Osteoblast (primary cell): Measurements from ENCODE around the gene GPR15LG. TPM values are rescaled to one million over a fixed set of nuclear protein-coding genes. Genes with fewer than 3 reads are reported as not detected.
A peak's percentile ranks its signal among the peaks of the same experiment; 100 is the strongest.

Experiments used
- DNase-seq: peaks from one replicate; pipeline ENCODE4 v3.0.0; 2011; ENCODE audit warnings: low spot score, mixed read lengths; ENCODE audit not compliant: insufficient read length; ENCODE audit errors: missing footprints
- H2AFZ ChIP-seq: 2 replicates; pipeline ENCODE4 v1.6.0; 2011; ENCODE audit warnings: mild to moderate bottlenecking, low read length
- H3K27ac ChIP-seq: 2 replicates; pipeline ENCODE4 v1.5.1; 2011; ENCODE audit warnings: mild to moderate bottlenecking, low read depth, low read length, moderate library complexity
- H3K27me3 ChIP-seq: 2 replicates; pipeline ENCODE4 v1.6.0; 2012; ENCODE audit warnings: mild to moderate bottlenecking, control low read depth, inconsistent platforms, low read length, moderate library complexity; ENCODE audit not compliant: insufficient read depth
- H3K36me3 ChIP-seq: 2 replicates; pipeline ENCODE4 v1.5.1; 2011; ENCODE audit warnings: mild to moderate bottlenecking, low read length, control low read depth, moderate library complexity; ENCODE audit not compliant: insufficient read depth
- H3K4me1 ChIP-seq: 2 replicates; pipeline ENCODE4 v1.5.1; 2011; ENCODE audit warnings: mild to moderate bottlenecking, low read length, control low read depth, moderate library complexity; ENCODE audit not compliant: insufficient read depth
- H3K4me2 ChIP-seq: 2 replicates; pipeline ENCODE4 v1.6.0; 2011; ENCODE audit warnings: mild to moderate bottlenecking, low read length; ENCODE audit not compliant: insufficient read depth
- H3K4me3 ChIP-seq: fragments of 200-600 bp; sonication (generic); 3 replicates; pipeline ENCODE4 v1.5.1; 2012; ENCODE audit warnings: mild to moderate bottlenecking, low read length, inconsistent platforms; ENCODE audit not compliant: insufficient read depth
- H3K79me2 ChIP-seq: 2 replicates; pipeline ENCODE4 v1.6.0; 2012; ENCODE audit warnings: mild to moderate bottlenecking, low read length, control low read depth, inconsistent platforms; ENCODE audit not compliant: insufficient read depth
- H3K9me3 ChIP-seq: 2 replicates; pipeline ENCODE4 v1.5.1; 2011; ENCODE audit warnings: low read depth, low read length, control low read depth
- H4K20me1 ChIP-seq: 2 replicates; pipeline ENCODE4 v1.6.0; 2012; ENCODE audit warnings: mild to moderate bottlenecking, low read length, control low read depth; ENCODE audit not compliant: insufficient read depth
- total RNA-seq: library from RNA; depleted of rRNA; stranded (reverse); fragments of >200 nt; gene quantifications from 2 replicates; pipeline ENCODE4 v1.2.3, GENCODE V29; 2012
- TF ChIP-seq, protein P1 (sequence below): IDR thresholded peaks from 2 replicates; pipeline ENCODE4 v1.5.1; 2011; ENCODE audit warnings: mild to moderate bottlenecking, low read depth, low read length, moderate library complexity; ENCODE audit errors: extremely low read depth

Gene GPR15LG
- total RNA-seq, 1 donor, result not detected

GRCh38 chr10:84172467-84173356 is 889 bp upstream of the GPR15LG start:
- Histone ChIP-seq H3K4me1 (no peaks in the 10 kb centered on the region), H2AFZ (no peak overlapping the region), H3K27me3 (no peaks in the 10 kb centered on the region), H3K9me3 (no peaks in the 10 kb centered on the region), H3K4me3 (no peak overlapping the region), H3K79me2 (no peaks in the 10 kb centered on the region), H3K4me2 (no peak overlapping the region), H3K36me3 (no peaks in the 10 kb centered on the region), H4K20me1 (no peaks in the 10 kb centered on the region), H3K27ac (no peak overlapping the region)
- TF ChIP-seq, protein P1, sequence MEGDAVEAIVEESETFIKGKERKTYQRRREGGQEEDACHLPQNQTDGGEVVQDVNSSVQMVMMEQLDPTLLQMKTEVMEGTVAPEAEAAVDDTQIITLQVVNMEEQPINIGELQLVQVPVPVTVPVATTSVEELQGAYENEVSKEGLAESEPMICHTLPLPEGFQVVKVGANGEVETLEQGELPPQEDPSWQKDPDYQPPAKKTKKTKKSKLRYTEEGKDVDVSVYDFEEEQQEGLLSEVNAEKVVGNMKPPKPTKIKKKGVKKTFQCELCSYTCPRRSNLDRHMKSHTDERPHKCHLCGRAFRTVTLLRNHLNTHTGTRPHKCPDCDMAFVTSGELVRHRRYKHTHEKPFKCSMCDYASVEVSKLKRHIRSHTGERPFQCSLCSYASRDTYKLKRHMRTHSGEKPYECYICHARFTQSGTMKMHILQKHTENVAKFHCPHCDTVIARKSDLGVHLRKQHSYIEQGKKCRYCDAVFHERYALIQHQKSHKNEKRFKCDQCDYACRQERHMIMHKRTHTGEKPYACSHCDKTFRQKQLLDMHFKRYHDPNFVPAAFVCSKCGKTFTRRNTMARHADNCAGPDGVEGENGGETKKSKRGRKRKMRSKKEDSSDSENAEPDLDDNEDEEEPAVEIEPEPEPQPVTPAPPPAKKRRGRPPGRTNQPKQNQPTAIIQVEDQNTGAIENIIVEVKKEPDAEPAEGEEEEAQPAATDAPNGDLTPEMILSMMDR, result no peak
- DNase-seq, result no peak

GRCh38 chr10:84175436-84175835 is 1.8 kb downstream of the GPR15LG start:
- Histone ChIP-seq H3K9me3 (no peaks in the 10 kb centered on the region), H3K27me3 (no peaks in the 10 kb centered on the region), H3K4me2 (no peak overlapping the region), H2AFZ (no peak overlapping the region), H3K36me3 (no peaks in the 10 kb centered on the region), H3K4me1 (no peaks in the 10 kb centered on the region), H3K4me3 (no peak overlapping the region), H4K20me1 (no peaks in the 10 kb centered on the region), H3K27ac (no peak overlapping the region), H3K79me2 (no peaks in the 10 kb centered on the region)
- no peak for DNase-seq
- TF ChIP-seq, protein P1, result no peak

- no peaks in the 10 kb centered on the region for H3K4me1 ChIP-seq
- H3K36me3 ChIP-seq, result no peaks in the 10 kb centered on the region
- no peak for DNase-seq
- no peak overlapping the region for H2AFZ ChIP-seq
- H3K79me2 ChIP-seq, result no peaks in the 10 kb centered on the region
- no peaks in the 10 kb centered on the region for H3K27me3 ChIP-seq
- no peak overlapping the region for H3K27ac ChIP-seq
- no peaks in the 10 kb centered on the region for H4K20me1 ChIP-seq
- TF ChIP-seq, protein P1, result no peak
- no peaks in the 10 kb centered on the region for H3K9me3 ChIP-seq
- no peak overlapping the region for H3K4me3 ChIP-seq
- no peak overlapping the region for H3K4me2 ChIP-seq
Observed at GRCh38 chr10:84176351-84176750, 2.8 kb downstream of the GPR15LG start.

GRCh38 chr10:84176836-84177474 is 3.4 kb downstream of the GPR15LG start:
- no peaks in the 10 kb centered on the region for H3K36me3 ChIP-seq
- TF ChIP-seq, protein P1, result no peak
- no peak overlapping the region for H2AFZ ChIP-seq
- no peaks in the 10 kb centered on the region for H3K9me3 ChIP-seq
- peak; percentile 44 for DNase-seq
- H3K4me2 ChIP-seq, result no peak overlapping the region
- H4K20me1 ChIP-seq, result no peaks in the 10 kb centered on the region
- H3K79me2 ChIP-seq, result no peaks in the 10 kb centered on the region
- no peaks in the 10 kb centered on the region for H3K4me1 ChIP-seq
- H3K4me3 ChIP-seq, result no peak overlapping the region
- no peaks in the 10 kb centered on the region for H3K27me3 ChIP-seq
- no peak overlapping the region for H3K27ac ChIP-seq
